Measurements from ENCODE around the gene NTM. TPM values are rescaled to one million over a fixed set of nuclear protein-coding genes. Genes with fewer than 3 reads are reported as not detected.

The NTM gene
- total RNA-seq, 1 donor from 2014 or later = 11.2 TPM

GRCh38 chr11:132217856-132218255, 847.4 kb downstream of the NTM start:
- DNase-seq (ENCODE audit: low spot score) = no peak

- DNase-seq (ENCODE audit: low spot score) = no peak
Observed at GRCh38 chr11:132220474-132220873, 850.1 kb downstream of the NTM start.

GRCh38 chr11:132222345-132222744, 851.9 kb downstream of the NTM start:
- DNase-seq (ENCODE audit: low spot score) = no peak

DNA sequence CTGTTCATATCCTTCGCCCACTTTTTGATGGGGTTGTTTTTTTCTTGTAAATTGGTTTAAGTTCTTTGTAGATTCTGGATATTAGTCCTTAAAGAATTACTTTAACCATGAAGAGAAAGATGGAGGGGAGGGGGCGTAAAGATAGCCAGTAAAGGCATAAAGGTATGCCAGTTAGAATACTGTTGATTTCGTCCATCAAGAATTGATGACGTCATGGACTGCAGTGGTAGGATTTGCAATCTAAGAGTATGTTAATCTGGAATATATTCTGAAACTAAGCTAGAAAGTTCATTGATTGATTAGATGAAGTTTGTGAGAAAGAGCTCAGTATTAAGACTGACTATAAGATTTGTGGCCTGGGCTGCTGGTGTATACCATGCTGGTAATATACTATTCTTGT, 856.1 kb downstream of the NTM start:
- no peak for DNase-seq (ENCODE audit: low spot score)

DNA sequence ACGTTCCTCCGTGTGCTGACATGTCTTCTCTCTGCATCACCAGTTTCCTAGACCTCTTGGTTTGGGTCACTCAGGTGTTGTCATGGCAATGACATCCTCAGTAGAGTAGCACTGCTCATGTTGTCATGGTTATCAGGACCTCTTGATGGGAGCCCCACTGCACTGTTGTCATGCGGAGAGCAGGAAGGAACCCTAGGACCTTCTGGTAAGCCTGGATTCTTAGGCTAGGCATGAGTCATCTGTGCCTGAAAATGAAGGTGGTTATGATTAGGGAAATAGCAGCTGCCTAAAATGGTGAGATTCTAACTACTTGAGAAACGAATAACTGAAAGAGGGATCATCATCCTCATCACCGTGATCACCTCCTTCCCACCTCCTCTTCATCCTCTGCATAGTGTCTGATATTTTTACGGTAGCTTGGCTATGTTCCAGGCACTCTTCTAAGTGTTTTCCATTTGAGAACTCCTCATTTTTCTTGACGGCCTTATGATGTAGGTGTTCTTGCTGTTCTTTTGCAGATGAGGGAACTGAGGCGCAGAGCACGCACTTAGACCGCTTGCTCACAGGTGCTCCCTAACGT, 858.4 kb downstream of the NTM start:
- DNase-seq (ENCODE audit: low spot score) = no peak

DNA sequence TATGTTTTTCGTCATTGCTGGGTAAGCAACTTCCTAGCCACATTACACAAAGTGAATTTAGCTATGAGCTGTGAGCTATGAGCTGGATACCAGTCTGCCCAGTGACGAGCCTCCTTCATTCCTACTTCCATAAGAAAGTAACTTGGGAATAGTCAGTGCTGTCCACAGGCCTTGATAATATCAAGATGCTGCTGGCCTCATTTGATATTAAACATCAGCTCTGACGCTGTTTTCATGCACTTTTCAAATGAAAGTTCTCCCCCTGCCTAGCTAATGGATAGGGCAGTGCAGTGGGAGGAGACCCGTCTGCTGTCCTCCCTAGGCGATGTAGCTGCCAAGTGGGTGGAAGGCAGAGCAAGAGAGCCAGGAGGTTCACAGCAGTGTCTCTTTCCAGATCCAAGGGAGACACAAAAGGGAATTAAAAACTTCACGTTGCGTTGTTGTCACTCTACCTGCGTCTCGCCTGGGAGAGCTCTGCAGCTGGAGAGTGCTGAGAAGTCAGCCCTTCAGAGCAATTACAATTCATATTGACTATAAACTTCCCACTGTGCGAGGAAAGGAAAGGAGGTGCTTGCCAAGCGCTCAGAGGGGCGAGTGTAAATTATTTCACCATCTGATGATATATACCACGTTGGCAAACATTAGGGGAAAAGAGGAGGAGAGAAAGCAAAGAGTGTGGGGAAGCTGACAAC, 861.4 kb downstream of the NTM start:
- no peak for DNase-seq (ENCODE audit: low spot score)

GRCh38 chr11:132234878-132235277, 864.5 kb downstream of the NTM start:
- DNase-seq (ENCODE audit: low spot score) = no peak

- no peak for DNase-seq (ENCODE audit: low spot score)
Observed at GRCh38 chr11:132237781-132238180, 867.4 kb downstream of the NTM start.

DNA sequence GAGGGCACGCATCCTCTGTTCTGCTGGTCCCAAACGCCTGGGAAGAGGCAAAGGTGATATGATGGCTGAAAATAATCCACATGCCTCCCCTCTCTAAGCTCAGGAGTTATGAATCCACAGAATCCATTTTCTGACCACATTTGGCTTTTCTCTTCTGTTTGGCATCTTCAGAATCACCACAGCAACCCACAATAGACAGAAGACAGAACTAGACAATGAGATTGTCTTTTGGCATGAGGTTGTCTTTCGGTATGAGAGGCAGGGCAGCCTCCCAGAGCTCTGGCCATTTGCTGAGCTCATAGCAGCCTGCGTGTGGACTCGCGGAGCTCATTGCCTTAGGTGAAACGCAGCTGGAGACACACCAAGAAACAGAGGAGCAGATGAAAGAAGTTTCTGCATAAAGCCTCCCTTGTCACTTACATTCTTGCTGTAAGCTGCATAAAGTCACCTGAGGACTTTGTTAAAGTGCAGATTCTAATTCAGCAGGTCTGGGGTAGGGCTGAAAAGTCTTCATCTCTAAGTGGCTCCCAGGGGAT, 868.0 kb downstream of the NTM start:
- no peak for DNase-seq (ENCODE audit: low spot score)

- no peak for DNase-seq (ENCODE audit: low spot score)
Observed at GRCh38 chr11:132240374-132240773, 870.0 kb downstream of the NTM start.

DNA sequence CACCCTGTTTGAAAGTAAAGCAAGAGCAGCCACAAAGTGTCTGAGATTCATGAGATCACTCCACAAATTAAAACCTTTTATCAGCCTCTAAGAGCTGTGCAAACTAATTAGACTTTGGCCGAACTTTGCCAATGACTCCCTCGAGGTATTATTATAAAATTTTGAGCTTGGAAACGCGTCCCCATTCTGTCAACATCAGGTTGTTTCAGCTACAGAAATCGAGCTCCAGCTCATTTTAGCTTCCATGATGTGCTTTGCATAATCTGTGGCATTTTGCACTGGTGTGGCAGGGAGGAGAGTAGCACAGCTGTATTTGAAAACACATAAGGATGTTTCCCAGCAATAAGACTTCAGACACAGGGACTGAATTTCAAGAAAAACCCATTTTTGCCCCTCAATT, 872.2 kb downstream of the NTM start:
- no peak for DNase-seq (ENCODE audit: low spot score)

GRCh38 chr11:132244846-132245245, 874.4 kb downstream of the NTM start:
- no peak for DNase-seq (ENCODE audit: low spot score)

DNA sequence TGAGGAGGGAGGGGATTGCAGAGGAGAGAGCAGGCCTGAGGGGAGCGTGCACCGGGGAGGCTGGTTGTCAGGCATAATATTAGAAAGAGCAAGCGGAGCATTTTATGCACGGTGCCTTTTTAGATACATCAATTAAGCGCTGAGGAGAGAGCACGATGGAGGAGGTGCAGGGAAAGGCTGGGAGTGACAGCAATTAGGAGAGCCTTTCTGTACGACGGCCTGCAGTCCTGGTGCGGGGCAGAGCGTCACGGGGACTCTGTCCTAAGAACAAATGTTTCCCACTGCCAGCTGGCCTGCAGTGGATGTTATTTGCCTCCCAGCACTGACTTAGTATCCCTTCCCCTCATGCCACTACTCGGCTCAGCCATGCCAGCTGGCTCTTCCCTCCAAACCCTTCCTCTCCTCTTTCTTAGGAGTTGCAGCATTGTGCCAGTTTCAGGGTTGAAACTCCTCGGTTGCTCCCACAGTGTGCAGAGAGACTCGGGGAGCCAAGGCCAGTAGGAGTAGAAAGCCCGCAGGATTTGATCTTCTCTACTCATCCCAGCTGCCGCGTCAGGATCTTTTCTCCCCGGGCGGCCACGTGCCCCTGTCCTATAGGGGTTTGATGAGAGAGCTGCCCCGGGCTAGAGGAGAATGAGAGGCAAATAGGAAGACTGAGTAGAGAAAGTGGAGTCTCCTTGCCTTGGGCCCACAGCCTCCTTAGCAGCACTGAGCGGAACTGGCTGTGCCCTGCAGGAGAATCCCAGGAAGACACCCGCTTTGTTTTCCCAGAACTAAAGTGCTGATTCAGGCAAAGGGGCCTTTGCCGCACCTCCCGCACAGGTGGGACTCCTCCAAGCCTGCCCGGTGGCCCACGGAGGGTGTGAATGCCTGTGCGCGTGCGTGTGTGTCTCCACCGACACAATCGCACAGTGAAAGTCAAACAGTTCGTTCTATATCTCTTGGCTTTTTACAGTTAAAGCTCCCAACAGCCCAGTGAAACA, 875.3 kb downstream of the NTM start:
- DNase-seq (ENCODE audit: low spot score) = no peak

- no peak for DNase-seq (ENCODE audit: low spot score)
Observed at GRCh38 chr11:132248580-132248979, 878.2 kb downstream of the NTM start.

DNA sequence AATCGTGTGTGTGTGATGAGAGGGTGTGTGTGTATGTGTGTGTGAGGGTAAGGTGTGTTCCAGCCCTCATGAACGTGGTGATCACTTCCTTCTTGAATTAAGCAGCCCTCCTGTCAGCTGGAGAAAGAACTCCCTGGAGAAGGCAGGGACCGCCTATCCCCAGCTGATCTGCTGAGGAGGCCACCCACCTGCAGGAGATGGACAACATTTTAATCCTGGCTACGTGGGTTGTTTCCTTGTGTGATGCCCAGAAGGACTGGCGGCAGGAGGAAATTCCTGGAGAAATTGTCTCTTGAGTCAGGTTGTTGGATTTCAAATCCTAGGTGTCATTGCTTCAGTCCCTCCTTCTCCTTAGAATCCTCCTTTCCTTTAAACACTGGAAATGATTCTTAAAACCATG, 878.8 kb downstream of the NTM start:
- DNase-seq (ENCODE audit: low spot score) = no peak

DNA sequence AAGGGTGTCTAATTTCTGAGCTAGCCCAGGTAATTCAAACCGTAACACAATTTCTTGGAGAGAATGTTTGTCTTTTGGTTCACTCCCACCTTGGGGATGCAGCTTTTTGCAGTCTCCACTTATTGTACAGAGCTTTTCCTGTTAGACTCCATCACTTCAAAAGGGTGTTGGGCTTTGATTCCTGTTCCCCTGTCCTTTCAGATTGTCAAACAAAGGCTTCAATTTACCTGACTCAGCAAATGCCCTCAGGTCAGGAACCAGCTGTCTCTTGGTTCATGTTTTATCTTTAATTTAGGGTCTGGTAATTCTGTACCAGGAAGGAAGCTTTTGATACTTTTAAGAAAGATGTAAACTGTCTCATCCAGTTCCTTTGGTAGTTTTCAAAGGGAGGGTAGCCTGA, 880.6 kb downstream of the NTM start:
- DNase-seq (ENCODE audit: low spot score) = no peak

- no peak for DNase-seq (ENCODE audit: low spot score)
Observed at GRCh38 chr11:132253469-132254264, 883.3 kb downstream of the NTM start.

- no peak for DNase-seq (ENCODE audit: low spot score)
Observed at GRCh38 chr11:132254906-132255305, 884.5 kb downstream of the NTM start.

- no peak for DNase-seq (ENCODE audit: low spot score)
Observed at GRCh38 chr11:132256528-132257279, 886.3 kb downstream of the NTM start.

DNA sequence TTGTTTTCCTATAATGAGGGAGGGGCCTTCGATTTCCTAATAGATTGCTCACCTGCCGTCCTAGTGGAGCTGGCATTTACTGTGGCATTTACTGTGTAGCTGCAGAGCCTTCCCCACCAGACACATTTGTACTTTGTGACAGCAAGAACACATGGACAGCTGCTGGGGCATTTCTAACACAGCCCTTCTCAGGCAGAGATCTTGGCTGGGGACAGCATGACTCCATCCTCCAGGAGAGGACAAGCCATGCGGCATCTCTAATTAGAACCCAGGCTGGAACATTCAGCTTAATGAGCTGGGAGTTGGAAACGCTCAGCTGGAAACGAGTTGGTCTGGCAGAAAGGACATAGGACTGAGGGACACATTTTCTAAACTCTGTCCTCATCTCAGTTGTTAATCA, 887.5 kb downstream of the NTM start:
- no peak for DNase-seq (ENCODE audit: low spot score)

DNA sequence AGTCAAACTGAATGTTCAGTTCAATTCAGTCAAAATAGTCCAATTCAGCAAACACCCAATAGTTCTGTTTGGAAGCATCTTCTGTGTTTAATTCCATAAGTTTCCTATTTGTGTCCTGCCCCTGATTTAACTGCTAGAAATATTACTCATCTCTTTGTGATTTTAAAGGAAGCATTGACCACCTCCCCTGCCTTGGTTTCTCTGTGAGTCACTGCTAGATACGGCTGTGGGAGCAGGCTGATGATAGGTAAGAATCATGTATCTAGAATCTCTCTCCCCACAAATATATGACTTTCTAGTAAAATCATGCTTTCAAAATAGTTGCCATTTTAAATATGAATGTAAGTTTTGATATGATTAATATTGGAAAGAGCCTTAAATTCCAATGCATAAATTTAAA, 888.5 kb downstream of the NTM start:
- no peak for DNase-seq (ENCODE audit: low spot score)
